HepG2 (cell line): ENCODE measurements around the gene SMYD5. TPM values are rescaled to one million over a fixed set of nuclear protein-coding genes. Genes with fewer than 3 reads are reported as not detected.

Source experiments
- ATRX ChIP-seq: sonication (generic); formaldehyde crosslinking; IDR thresholded peaks from 2 replicates; pipeline ENCODE4 v1.4.0; 2020; ENCODE audit warnings: missing genetic modification reagents, borderline replicate concordance
- CENPT ChIP-seq: sonication (generic); formaldehyde crosslinking; IDR thresholded peaks from 2 replicates; pipeline ENCODE4 v1.8.0; 2022; ENCODE audit warnings: low read depth, mild to moderate bottlenecking, moderate library complexity, missing genetic modification reagents
- CENPX ChIP-seq: sonication (generic); formaldehyde crosslinking; IDR thresholded peaks from 2 replicates; pipeline ENCODE4 v1.9.0; 2021; ENCODE audit warnings: mild to moderate bottlenecking, missing genetic modification reagents, moderate library complexity
- CHD4 ChIP-seq: fragments of 200-600 bp; sonication (generic); IDR thresholded peaks from 2 replicates; pipeline ENCODE4 v1.7.0; 2017; ENCODE audit warnings: mild to moderate bottlenecking, low read length, borderline replicate concordance
- GATAD2A ChIP-seq: IDR thresholded peaks from 2 replicates; pipeline ENCODE4 v1.6.1; 2016
- HNRNPLL ChIP-seq: fragments of 200-400 bp; formaldehyde crosslinking; IDR thresholded peaks from 2 replicates; pipeline ENCODE4 v1.6.1; 2017; ENCODE audit warnings: mild to moderate bottlenecking, low read depth, low read length; ENCODE audit not compliant: poor library complexity, severe bottlenecking
- KDM6A ChIP-seq: IDR thresholded peaks from 2 replicates; pipeline ENCODE4 v1.6.1; 2016; ENCODE audit warnings: low read depth
- KMT2A ChIP-seq: sonication (generic); formaldehyde crosslinking; IDR thresholded peaks from 2 replicates; pipeline ENCODE4 v1.4.0; 2020; ENCODE audit warnings: missing genetic modification reagents
- MAF1 ChIP-seq: sonication (generic); formaldehyde crosslinking; IDR thresholded peaks from 2 replicates; pipeline ENCODE4 v1.5.0; 2020; ENCODE audit warnings: missing genetic modification reagents, borderline replicate concordance
- MATR3 ChIP-seq: sonication (generic); formaldehyde crosslinking; IDR thresholded peaks from 2 replicates; pipeline ENCODE4 v1.4.0; 2020; ENCODE audit warnings: missing genetic modification reagents
- MTF2 ChIP-seq: sonication (generic); formaldehyde crosslinking; IDR thresholded peaks from 2 replicates; pipeline ENCODE4 v1.5.0; 2020; ENCODE audit warnings: missing genetic modification reagents, borderline replicate concordance
- NR0B2 ChIP-seq: sonication (generic); formaldehyde crosslinking; IDR thresholded peaks from 2 replicates; pipeline ENCODE4 v1.4.0; 2020; ENCODE audit warnings: mild to moderate bottlenecking, missing genetic modification reagents
- SALL2 ChIP-seq: sonication (generic); formaldehyde crosslinking; IDR thresholded peaks from 2 replicates; pipeline ENCODE4 v1.8.1; 2023; ENCODE audit warnings: mild to moderate bottlenecking, missing genetic modification reagents, inconsistent platforms
- SMAD3 ChIP-seq: sonication (generic); formaldehyde crosslinking; IDR thresholded peaks from 2 replicates; pipeline ENCODE4 v1.4.0; 2020; ENCODE audit warnings: missing genetic modification reagents
- SMARCC2 ChIP-seq: fragments of 450-650 bp; IDR thresholded peaks from 2 replicates; pipeline ENCODE4 v1.6.1; 2017; ENCODE audit warnings: antibody characterized with exemption, mild to moderate bottlenecking
- TFDP2 ChIP-seq: sonication (generic); formaldehyde crosslinking; IDR thresholded peaks from 2 replicates; pipeline ENCODE4 v1.4.0; 2020; ENCODE audit warnings: missing genetic modification reagents
- ZBTB7A ChIP-seq: sonication (generic); formaldehyde crosslinking; IDR thresholded peaks from 2 replicates; pipeline ENCODE4 v1.8.0; 2022; ENCODE audit warnings: mild to moderate bottlenecking, missing genetic modification reagents
- ZFP36L2 ChIP-seq: sonication (generic); formaldehyde crosslinking; IDR thresholded peaks from 2 replicates; pipeline ENCODE4 v1.4.0; 2020; ENCODE audit warnings: missing genetic modification reagents
- ZFP37 ChIP-seq: sonication (generic); formaldehyde crosslinking; IDR thresholded peaks from 2 replicates; pipeline ENCODE4 v1.4.0; 2020; ENCODE audit warnings: missing genetic modification reagents, borderline replicate concordance
- ZNF12 ChIP-seq: sonication (generic); formaldehyde crosslinking; IDR thresholded peaks from 2 replicates; pipeline ENCODE4 v1.5.0; 2020; ENCODE audit warnings: missing genetic modification reagents
- ZNF121 ChIP-seq: sonication (generic); formaldehyde crosslinking; IDR thresholded peaks from 2 replicates; pipeline ENCODE4 v1.5.0; 2020; ENCODE audit warnings: mild to moderate bottlenecking, missing genetic modification reagents
- ZNF652 ChIP-seq: IDR thresholded peaks from 2 replicates; pipeline ENCODE4 v1.6.1; 2016; ENCODE audit warnings: low read depth, borderline replicate concordance
- ZNF713 ChIP-seq: sonication (generic); formaldehyde crosslinking; IDR thresholded peaks from 2 replicates; pipeline ENCODE4 v1.4.0; 2020; ENCODE audit warnings: mild to moderate bottlenecking, missing genetic modification reagents
- ZNF720 ChIP-seq: sonication (generic); formaldehyde crosslinking; IDR thresholded peaks from 2 replicates; pipeline ENCODE4 v1.4.0; 2020; ENCODE audit warnings: missing genetic modification reagents
- ZNF740 ChIP-seq: sonication (generic); formaldehyde crosslinking; IDR thresholded peaks from 2 replicates; pipeline ENCODE4 v1.4.0; 2020; ENCODE audit warnings: missing genetic modification reagents
- ZNF773 ChIP-seq: sonication (generic); formaldehyde crosslinking; IDR thresholded peaks from 2 replicates; pipeline ENCODE4 v1.4.0; 2020; ENCODE audit warnings: missing genetic modification reagents, borderline replicate concordance
- ZSCAN21 ChIP-seq: sonication (generic); formaldehyde crosslinking; IDR thresholded peaks from 2 replicates; pipeline ENCODE4 v1.8.0; 2022; ENCODE audit warnings: mild to moderate bottlenecking, missing genetic modification reagents, moderate library complexity, borderline replicate concordance
- ZXDC ChIP-seq: sonication (generic); formaldehyde crosslinking; IDR thresholded peaks from 2 replicates; pipeline ENCODE4 v1.5.0; 2020; ENCODE audit warnings: mild to moderate bottlenecking, missing genetic modification reagents
- polyA plus RNA-seq, 8 experiments: library from polyadenylated mRNA; depleted of rRNA in 3 of 8; stranded (reverse) in 7 of 8; unstranded in 1 of 8; fragments of >200 nt; fragmentation: Illumina TruSeq in 4 of 8; extraction: Trizol in 4 of 8; gene quantifications; 2 replicates each; pipeline versions ENCODE4 v1.2.1 to v1.2.3, GENCODE V29; 2011 to 2016; ENCODE audit warnings: low read depth in 4 of 8, missing spikeins in 1 of 8, mixed read lengths in 1 of 8; ENCODE audit not compliant: insufficient read depth in 1 of 8
- total RNA-seq, 5 experiments: library from RNA; depleted of rRNA; stranded (reverse); fragments of >200 nt; fragmentation: Illumina TruSeq; extraction: Trizol; gene quantifications; 2 replicates each; pipeline ENCODE4 v1.2.3, GENCODE V29; 2016; ENCODE audit warnings: low read depth in 1 of 5

SMYD5 gene
- total and polyA plus RNA-seq, 2 of the 13 experiments (the other 11 are each of a cell fraction or from before 2014, with no cell fraction given) = 55.8 to 70.4 TPM

GRCh38 chr2:73176881-73177644, 37.0 kb upstream of the SMYD5 start (continued):
- TF ChIP-seq MAF1 (CRISPR knock-in tag) (peak; percentile 62; the same call in 1 of the 2 replicates), GATAD2A (CRISPR knock-in tag) (peak; percentile 66), KDM6A (CRISPR knock-in tag) (no peak), MTF2 (peak; percentile 98), ZNF12 (peak; percentile 29; the same call in 1 of the 2 replicates), ATRX (CRISPR knock-in tag) (no peak), ZBTB7A (CRISPR knock-in tag) (peak; percentile 66), ZNF121 (CRISPR knock-in tag) (no peak), ZNF773 (no peak), ZXDC (CRISPR knock-in tag) (no peak), ZNF713 (CRISPR knock-in tag) (peak; percentile 87), ZFP37 (no peak), KMT2A (CRISPR knock-in tag) (peak; percentile 87), SMAD3 (CRISPR knock-in tag) (peak; percentile 77; the same call in 1 of the 2 replicates), CENPX (CRISPR knock-in tag) (no peak), CHD4 (no peak), TFDP2 (peak; percentile 94), NR0B2 (CRISPR knock-in tag) (peak; percentile 33; the same call in 1 of the 2 replicates), HNRNPLL (peak; percentile 84), CENPT (CRISPR knock-in tag) (no peak), SMARCC2 (no peak), ZSCAN21 (peak; percentile 87), ZNF720 (CRISPR knock-in tag) (no peak), ZNF652 (CRISPR knock-in tag) (peak; percentile 43; the same call in 1 of the 2 replicates), ZFP36L2 (no peak), ZNF740 (CRISPR knock-in tag) (peak; percentile 76), SALL2 (CRISPR knock-in tag) (peak; percentile 83), MATR3 (no peak)
